Measurements from ENCODE around the gene METTL27. TPM values are rescaled to one million over a fixed set of nuclear protein-coding genes. Genes with fewer than 3 reads are reported as not detected.
"Not testable (repeated sequence)": the region's sequence is repeated elsewhere in the genome, so short reads cannot be mapped to it uniquely, and the experiment has no call there.

METTL27 gene
- polyA plus RNA-seq, 6 donors from 2014 or later: 0.61 to 3.9 (median 1.6) TPM; not detected in 2

- Mint-ChIP-seq H3K9me3 (peaks cover 0 to 21% (median 14%) of the 10 kb centered on the region in 7 donors), H3K4me1 (no peaks in the 10 kb centered on the region), H3K27ac (no peak overlapping the region), H3K36me3 (peaks cover 0 to 13% of the 10 kb centered on the region in 2 donors), H3K4me3 (no peak overlapping the region), H3K27me3 (peaks cover 9 to 27% (median 12%) of the 10 kb centered on the region in 3 donors)
- no peak for DNase-seq
- no peak for ATAC-seq (ENCODE audit: low read depth in 2 of 2)
Observed at GRCh38 chr7:73812996-73813395, 29.3 kb downstream of the METTL27 start.

- Mint-ChIP-seq H3K27me3 (peaks cover 9 to 20% (median 12%) of the 10 kb centered on the region in 3 donors), H3K4me1 (no peaks in the 10 kb centered on the region), H3K27ac (no peak overlapping the region), H3K9me3 (peaks cover 0 to 21% (median 14%) of the 10 kb centered on the region in 7 donors), H3K36me3 (peaks cover 0 to 11% of the 10 kb centered on the region in 2 donors), H3K4me3 (no peak overlapping the region)
- ATAC-seq (ENCODE audit: low read depth in 2 of 2): peak; percentile 49 to 71
- DNase-seq: peak; percentile 23
Observed at GRCh38 chr7:73811760-73812168, 30.6 kb downstream of the METTL27 start.

- peaks cover 0 to 21% (median 14%) of the 10 kb centered on the region in 7 donors for H3K9me3 Mint-ChIP-seq
- H3K36me3 Mint-ChIP-seq: peaks cover 0 to 11% of the 10 kb centered on the region in 2 donors
- DNase-seq (no peak), ATAC-seq (ENCODE audit: low read depth in 2 of 2) (no peak)
- no peak overlapping the region for H3K4me3 Mint-ChIP-seq
- peaks cover 9 to 14% (median 14%) of the 10 kb centered on the region in 3 donors for H3K27me3 Mint-ChIP-seq
- H3K27ac Mint-ChIP-seq: no peak overlapping the region
- no peaks in the 10 kb centered on the region for H3K4me1 Mint-ChIP-seq
Observed at GRCh38 chr7:73810998-73811360, 31.3 kb downstream of the METTL27 start.

- DNase-seq (no peak), ATAC-seq (ENCODE audit: low read depth in 2 of 2) (no peak)
- Mint-ChIP-seq H3K27me3 (peaks cover 15 to 19% (median 16%) of the 10 kb centered on the region in 3 donors), H3K4me3 (no peak overlapping the region), H3K9me3 (peaks cover 0 to 20% (median 14%) of the 10 kb centered on the region in 7 donors), H3K27ac (no peak overlapping the region), H3K36me3 (peaks cover 0 to 11% of the 10 kb centered on the region in 2 donors), H3K4me1 (no peaks in the 10 kb centered on the region)
Observed at GRCh38 chr7:73809467-73809951, 32.8 kb downstream of the METTL27 start.

- Mint-ChIP-seq H3K9me3 (no peaks in the 10 kb centered on the region), H3K27me3 (peaks cover 5 to 24% (median 19%) of the 10 kb centered on the region in 3 donors), H3K4me1 (no peaks in the 10 kb centered on the region), H3K36me3 (no peaks in the 10 kb centered on the region), H3K4me3 (no peak overlapping the region), H3K27ac (peak overlapping the region in 1 of 6 donors; percentile 81)
- DNase-seq (no peak), ATAC-seq (ENCODE audit: low read depth in 2 of 2) (no peak)
Observed at GRCh38 chr7:73802459-73802858, 39.9 kb downstream of the METTL27 start.

- H3K27ac Mint-ChIP-seq: no peak overlapping the region
Observed at GRCh38 chr7:73801577-73801976, 40.7 kb downstream of the METTL27 start.

GRCh38 chr7:73799282-73800141 lies 42.8 kb downstream of the METTL27 start:
- no peak overlapping the region for H3K4me3 Mint-ChIP-seq
- DNase-seq (no peak), ATAC-seq (ENCODE audit: low read depth in 2 of 2) (no peak)
- no peaks in the 10 kb centered on the region for H3K36me3 Mint-ChIP-seq
- peak overlapping the region in 1 of 6 donors; percentile 51 for H3K27ac Mint-ChIP-seq
- peaks cover 0 to 5% (median 0%) of the 10 kb centered on the region in 7 donors for H3K9me3 Mint-ChIP-seq
- H3K27me3 Mint-ChIP-seq: peaks cover 0 to 19% (median 13%) of the 10 kb centered on the region in 3 donors
- peaks cover 0 to under 1% (median 0%) of the 10 kb centered on the region in 3 donors for H3K4me1 Mint-ChIP-seq

More at GRCh38 chr7:73801577-73801976, 40.7 kb downstream of the METTL27 start:
- Mint-ChIP-seq H3K4me3 (no peak overlapping the region), H3K27me3 (peaks cover 5 to 24% (median 19%) of the 10 kb centered on the region in 3 donors), H3K4me1 (no peaks in the 10 kb centered on the region), H3K36me3 (no peaks in the 10 kb centered on the region), H3K9me3 (no peaks in the 10 kb centered on the region)
- DNase-seq: no peak
- no peak for ATAC-seq (ENCODE audit: low read depth in 2 of 2)

GRCh38 chr7:73797176-73797575 lies 45.1 kb downstream of the METTL27 start:
- H3K4me3 Mint-ChIP-seq; H3K27ac Mint-ChIP-seq; H3K36me3 Mint-ChIP-seq; H3K9me3 Mint-ChIP-seq; DNase-seq; ATAC-seq (ENCODE audit: low read depth in 2 of 2): not testable (repeated sequence)
- Mint-ChIP-seq H3K27me3 (peaks cover 0 to 17% (median 12%) of the 10 kb centered on the region in 3 donors), H3K4me1 (peaks cover 0 to 12% (median 0%) of the 10 kb centered on the region in 3 donors)

GRCh38 chr7:73796656-73797055 lies 45.7 kb downstream of the METTL27 start:
- peaks cover 0 to 12% (median 0%) of the 10 kb centered on the region in 3 donors for H3K4me1 Mint-ChIP-seq
- not testable (repeated sequence) for H3K4me3 Mint-ChIP-seq; H3K27ac Mint-ChIP-seq; ATAC-seq (ENCODE audit: low read depth in 2 of 2); H3K36me3 Mint-ChIP-seq; H3K9me3 Mint-ChIP-seq; DNase-seq
- H3K27me3 Mint-ChIP-seq: peaks cover 0 to 22% (median 17%) of the 10 kb centered on the region in 3 donors

GRCh38 chr7:73795188-73795587 lies 47.1 kb downstream of the METTL27 start:
- peaks cover 0 to 18% (median 14%) of the 10 kb centered on the region in 3 donors for H3K27me3 Mint-ChIP-seq
- not testable (repeated sequence) for ATAC-seq (ENCODE audit: low read depth in 2 of 2); DNase-seq; H3K36me3 Mint-ChIP-seq; H3K27ac Mint-ChIP-seq; H3K4me3 Mint-ChIP-seq
- peaks cover 0 to 12% (median 5%) of the 10 kb centered on the region in 7 donors for H3K9me3 Mint-ChIP-seq
- peaks cover 0 to 12% (median 0%) of the 10 kb centered on the region in 3 donors for H3K4me1 Mint-ChIP-seq

- not testable (repeated sequence) for H3K27me3 Mint-ChIP-seq; H3K36me3 Mint-ChIP-seq; H3K4me3 Mint-ChIP-seq; DNase-seq; ATAC-seq (ENCODE audit: low read depth in 2 of 2)
- Mint-ChIP-seq H3K9me3 (peaks cover 0 to 23% (median 11%) of the 10 kb centered on the region in 7 donors), H3K4me1 (peaks cover 0 to 12% (median 0%) of the 10 kb centered on the region in 3 donors), H3K27ac (peak overlapping the region in 2 of 6 donors; percentile 36 to 44)
Observed at GRCh38 chr7:73791170-73791690, 51.1 kb downstream of the METTL27 start.

GRCh38 chr7:73789051-73789450 lies 53.3 kb downstream of the METTL27 start:
- no peak overlapping the region for H3K4me3 Mint-ChIP-seq
- peaks cover 0 to 7% (median 0%) of the 10 kb centered on the region in 3 donors for H3K4me1 Mint-ChIP-seq
- H3K9me3 Mint-ChIP-seq: peaks cover 0 to 23% (median 11%) of the 10 kb centered on the region in 7 donors
- DNase-seq (no peak), ATAC-seq (ENCODE audit: low read depth in 2 of 2) (no peak)
- peaks cover 0 to 6% of the 10 kb centered on the region in 2 donors for H3K36me3 Mint-ChIP-seq
- no peak overlapping the region for H3K27ac Mint-ChIP-seq
- peaks cover 0 to 16% (median 8%) of the 10 kb centered on the region in 3 donors for H3K27me3 Mint-ChIP-seq

GRCh38 chr7:73787786-73788048 lies 54.6 kb downstream of the METTL27 start:
- Mint-ChIP-seq H3K27me3 (peaks cover 0 to 16% (median 8%) of the 10 kb centered on the region in 3 donors), H3K4me3 (peak overlapping the region in 1 of 8 donors; percentile 61), H3K9me3 (peaks cover 0 to 23% (median 11%) of the 10 kb centered on the region in 7 donors)
- not testable (repeated sequence) for DNase-seq; H3K36me3 Mint-ChIP-seq; H3K27ac Mint-ChIP-seq; ATAC-seq (ENCODE audit: low read depth in 2 of 2); H3K4me1 Mint-ChIP-seq
